ENCODE measurements around the gene ATP5ME.
"Not testable (repeated sequence)": the region's sequence is repeated elsewhere in the genome, so short reads cannot be mapped to it uniquely, and the experiment has no call there.

Gene ATP5ME

GRCh38 chr4:637536-638280 lies 36.4 kb downstream of the ATP5ME start:
- H3K27me3 ChIP-seq (ENCODE audit: insufficient read depth, low read length, poor library complexity): no peaks in the 10 kb centered on the region
- peaks cover 9% of the 10 kb centered on the region for H3K9me3 ChIP-seq (ENCODE audit: insufficient read depth, low read length, severe bottlenecking)
- ATAC-seq (ENCODE audit: insufficient read depth, low read depth) (no peak), DNase-seq (no peak)
- H3K4me2 ChIP-seq (ENCODE audit: insufficient read depth, low read length): no peak overlapping the region
- no peaks in the 10 kb centered on the region for H3K79me2 ChIP-seq (ENCODE audit: insufficient read depth, low read length)
- H3K4me3 ChIP-seq (ENCODE audit: low read depth in 1 of 2, low read length in 2 of 2): no peak overlapping the region
- no peak overlapping the region for H3K27ac ChIP-seq (ENCODE audit: low read length)
- no peaks in the 10 kb centered on the region for H3K4me1 ChIP-seq (ENCODE audit: insufficient read depth, low read length)
- TF ChIP-seq EZH2 (IDR thresholded peaks at IDR 0.05; ENCODE audit: borderline replicate concordance, low read depth, low read length, severe bottlenecking): no peak
- TF ChIP-seq CTCF (IDR thresholded peaks at IDR 0.05; ENCODE audit: borderline replicate concordance, extremely low read depth, low read length, poor library complexity, severe bottlenecking): no peak
- no peaks in the 10 kb centered on the region for H3K36me3 ChIP-seq (ENCODE audit: insufficient read depth, low read length)
- no peak overlapping the region for H3K9ac ChIP-seq (ENCODE audit: low read depth, low read length)
- no peak overlapping the region for H2AFZ ChIP-seq (ENCODE audit: low read depth, low read length)
- H4K20me1 ChIP-seq (ENCODE audit: insufficient read depth, low read length): no peaks in the 10 kb centered on the region

GRCh38 chr4:636628-637159 lies 37.4 kb downstream of the ATP5ME start:
- no peak overlapping the region for H3K4me2 ChIP-seq (ENCODE audit: insufficient read depth, low read length)
- H3K27me3 ChIP-seq (ENCODE audit: insufficient read depth, low read length, poor library complexity): no peaks in the 10 kb centered on the region
- ATAC-seq (ENCODE audit: insufficient read depth, low read depth): no peak
- H2AFZ ChIP-seq (ENCODE audit: low read depth, low read length): no peak overlapping the region
- no peaks in the 10 kb centered on the region for H3K36me3 ChIP-seq (ENCODE audit: insufficient read depth, low read length)
- H3K9ac ChIP-seq (ENCODE audit: low read depth, low read length): no peak overlapping the region
- no peak overlapping the region for H3K27ac ChIP-seq (ENCODE audit: low read length)
- H3K4me3 ChIP-seq (ENCODE audit: low read depth in 1 of 2, low read length in 2 of 2): no peak overlapping the region
- TF ChIP-seq EZH2 (IDR thresholded peaks at IDR 0.05; ENCODE audit: borderline replicate concordance, low read depth, low read length, severe bottlenecking) (no peak), CTCF (IDR thresholded peaks at IDR 0.05; ENCODE audit: borderline replicate concordance, extremely low read depth, low read length, poor library complexity, severe bottlenecking) (no peak)
- no peaks in the 10 kb centered on the region for H3K79me2 ChIP-seq (ENCODE audit: insufficient read depth, low read length)
- DNase-seq: no peak
- peaks cover 16% of the 10 kb centered on the region for H3K9me3 ChIP-seq (ENCODE audit: insufficient read depth, low read length, severe bottlenecking)
- no peaks in the 10 kb centered on the region for H4K20me1 ChIP-seq (ENCODE audit: insufficient read depth, low read length)
- no peaks in the 10 kb centered on the region for H3K4me1 ChIP-seq (ENCODE audit: insufficient read depth, low read length)

- no peaks in the 10 kb centered on the region for H3K36me3 ChIP-seq (ENCODE audit: insufficient read depth, low read length)
- H3K4me2 ChIP-seq (ENCODE audit: insufficient read depth, low read length): no peak overlapping the region
- H3K9ac ChIP-seq (ENCODE audit: low read depth, low read length): no peak overlapping the region
- no peaks in the 10 kb centered on the region for H3K4me1 ChIP-seq (ENCODE audit: insufficient read depth, low read length)
- DNase-seq: no peak
- peaks cover 16% of the 10 kb centered on the region for H3K9me3 ChIP-seq (ENCODE audit: insufficient read depth, low read length, severe bottlenecking)
- TF ChIP-seq CTCF (IDR thresholded peaks at IDR 0.05; ENCODE audit: borderline replicate concordance, extremely low read depth, low read length, poor library complexity, severe bottlenecking): no peak
- TF ChIP-seq EZH2 (IDR thresholded peaks at IDR 0.05; ENCODE audit: borderline replicate concordance, low read depth, low read length, severe bottlenecking): no peak
- H3K27me3 ChIP-seq (ENCODE audit: insufficient read depth, low read length, poor library complexity): no peaks in the 10 kb centered on the region
- no peak for ATAC-seq (ENCODE audit: insufficient read depth, low read depth)
- H2AFZ ChIP-seq (ENCODE audit: low read depth, low read length): no peak overlapping the region
- H4K20me1 ChIP-seq (ENCODE audit: insufficient read depth, low read length): no peaks in the 10 kb centered on the region
- H3K79me2 ChIP-seq (ENCODE audit: insufficient read depth, low read length): no peaks in the 10 kb centered on the region
- H3K4me3 ChIP-seq (ENCODE audit: low read depth in 1 of 2, low read length in 2 of 2): no peak overlapping the region
- no peak overlapping the region for H3K27ac ChIP-seq (ENCODE audit: low read length)
These were observed 38.0 kb downstream of the ATP5ME start for GRCh38 chr4:635851-636627.

GRCh38 chr4:635066-635835 lies 38.8 kb downstream of the ATP5ME start:
- H2AFZ ChIP-seq (ENCODE audit: low read depth, low read length); H3K4me1 ChIP-seq (ENCODE audit: insufficient read depth, low read length); H3K36me3 ChIP-seq (ENCODE audit: insufficient read depth, low read length); H3K27me3 ChIP-seq (ENCODE audit: insufficient read depth, low read length, poor library complexity); DNase-seq; H3K79me2 ChIP-seq (ENCODE audit: insufficient read depth, low read length); H3K4me3 ChIP-seq (ENCODE audit: low read depth in 1 of 2, low read length in 2 of 2); H3K27ac ChIP-seq (ENCODE audit: low read length); ATAC-seq (ENCODE audit: insufficient read depth, low read depth); H3K4me2 ChIP-seq (ENCODE audit: insufficient read depth, low read length); H3K9ac ChIP-seq (ENCODE audit: low read depth, low read length); H4K20me1 ChIP-seq (ENCODE audit: insufficient read depth, low read length): not testable (repeated sequence)
- H3K9me3 ChIP-seq (ENCODE audit: insufficient read depth, low read length, severe bottlenecking): peaks cover 16% of the 10 kb centered on the region

Measured in DND-41 (cell line).